ENCODE data around the gene MRM2.

The MRM2 gene

DNA sequence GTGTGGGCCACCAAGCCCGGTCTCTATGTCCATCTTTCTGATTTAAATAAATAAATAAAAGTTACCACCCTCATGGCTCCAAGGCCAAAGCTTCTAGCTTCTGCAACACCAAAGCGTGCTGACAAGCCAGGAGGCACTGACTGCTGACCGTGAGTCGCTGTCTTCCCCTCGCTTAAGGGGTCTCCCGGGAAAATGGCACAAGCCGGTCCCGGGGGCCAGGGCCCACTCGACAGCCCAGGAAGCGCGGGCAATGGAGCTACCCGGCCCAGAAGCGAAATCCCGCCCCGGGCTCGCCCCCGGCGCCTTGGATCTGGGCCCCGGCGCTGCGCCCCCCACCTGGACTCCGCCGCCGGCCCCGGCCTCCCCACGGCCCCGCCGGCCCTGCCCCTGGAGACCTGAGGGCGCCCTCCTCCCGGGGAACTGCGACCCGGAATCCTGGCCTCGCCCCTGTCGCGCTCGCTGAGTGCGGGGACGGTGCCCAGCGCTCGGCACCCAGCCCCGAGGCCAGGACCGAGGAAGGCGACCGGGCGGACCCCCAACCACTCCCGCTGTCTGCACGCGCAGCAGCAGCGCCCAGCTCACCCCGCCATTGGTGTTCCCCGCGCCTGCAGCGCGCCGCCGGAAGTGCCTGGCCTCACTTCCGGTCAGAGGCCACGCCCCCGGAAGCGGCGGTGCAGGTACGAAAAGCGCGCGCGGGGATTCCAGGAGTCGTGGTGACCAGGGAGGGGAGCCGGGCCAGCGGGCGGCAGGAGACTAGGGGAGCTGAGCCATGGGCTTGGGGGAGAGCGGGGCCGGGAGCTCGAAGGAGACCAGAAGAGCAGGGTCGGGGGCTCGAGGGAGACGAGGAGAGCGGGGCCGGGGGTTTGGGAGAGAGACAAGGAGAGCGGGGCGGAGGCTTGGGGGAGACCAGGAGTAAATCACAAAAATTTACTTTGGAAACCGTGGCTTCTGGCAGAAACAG lies at the start of gene MRM2, which contains the start of gene NUDT1 (continued):
- no peak for TF ChIP-seq GLI2 (tag by site-specific recombination; IDR thresholded peaks at IDR 0.05; ENCODE audit: borderline replicate concordance, low read depth)
- peak; percentile 74 for TF ChIP-seq YY1 (tag by site-specific recombination; IDR thresholded peaks at IDR 0.05)
- TF ChIP-seq RBAK (tag by site-specific recombination; IDR thresholded peaks at IDR 0.05): no peak
- TF ChIP-seq ZNF514 (tag by site-specific recombination; IDR thresholded peaks at IDR 0.05): no peak
- TF ChIP-seq KLF1 (tag by site-specific recombination; IDR thresholded peaks at IDR 0.05): no peak
- no peak for TF ChIP-seq ZNF548 (tag by site-specific recombination; IDR thresholded peaks at IDR 0.05)
- no peak for TF ChIP-seq ZNF701 (tag by site-specific recombination; IDR thresholded peaks at IDR 0.05)
- TF ChIP-seq PRDM1 (tag by site-specific recombination; IDR thresholded peaks at IDR 0.05): no peak
- TF ChIP-seq ZNF274 (IDR thresholded peaks at IDR 0.05; ENCODE audit: low read length): no peak
- TF ChIP-seq ZNF274 (tag by site-specific recombination; IDR thresholded peaks at IDR 0.05; ENCODE audit: borderline replicate concordance): no peak
- TF ChIP-seq, protein P1, sequence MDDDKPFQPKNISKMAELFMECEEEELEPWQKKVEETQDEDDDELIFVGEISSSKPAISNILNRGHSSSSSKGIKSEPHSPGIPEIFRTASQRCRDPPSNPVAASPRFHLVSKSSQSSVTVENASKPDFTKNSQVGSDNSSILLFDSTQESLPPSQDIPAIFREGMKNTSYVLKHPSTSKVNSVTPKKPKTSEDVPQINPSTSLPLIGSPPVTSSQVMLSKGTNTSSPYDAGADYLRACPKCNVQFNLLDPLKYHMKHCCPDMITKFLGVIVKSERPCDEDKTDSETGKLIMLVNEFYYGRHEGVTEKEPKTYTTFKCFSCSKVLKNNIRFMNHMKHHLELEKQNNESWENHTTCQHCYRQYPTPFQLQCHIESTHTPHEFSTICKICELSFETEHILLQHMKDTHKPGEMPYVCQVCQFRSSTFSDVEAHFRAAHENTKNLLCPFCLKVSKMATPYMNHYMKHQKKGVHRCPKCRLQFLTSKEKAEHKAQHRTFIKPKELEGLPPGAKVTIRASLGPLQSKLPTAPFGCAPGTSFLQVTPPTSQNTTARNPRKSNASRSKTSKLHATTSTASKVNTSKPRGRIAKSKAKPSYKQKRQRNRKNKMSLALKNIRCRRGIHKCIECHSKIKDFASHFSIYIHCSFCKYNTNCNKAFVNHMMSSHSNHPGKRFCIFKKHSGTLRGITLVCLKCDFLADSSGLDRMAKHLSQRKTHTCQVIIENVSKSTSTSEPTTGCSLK (tag by site-specific recombination; IDR thresholded peaks at IDR 0.05): no peak
- no peak for TF ChIP-seq ZNF677 (tag by site-specific recombination; IDR thresholded peaks at IDR 0.05)
- TF ChIP-seq ZNF664 (tag by site-specific recombination; IDR thresholded peaks at IDR 0.05): no peak
- TF ChIP-seq, protein P2, sequence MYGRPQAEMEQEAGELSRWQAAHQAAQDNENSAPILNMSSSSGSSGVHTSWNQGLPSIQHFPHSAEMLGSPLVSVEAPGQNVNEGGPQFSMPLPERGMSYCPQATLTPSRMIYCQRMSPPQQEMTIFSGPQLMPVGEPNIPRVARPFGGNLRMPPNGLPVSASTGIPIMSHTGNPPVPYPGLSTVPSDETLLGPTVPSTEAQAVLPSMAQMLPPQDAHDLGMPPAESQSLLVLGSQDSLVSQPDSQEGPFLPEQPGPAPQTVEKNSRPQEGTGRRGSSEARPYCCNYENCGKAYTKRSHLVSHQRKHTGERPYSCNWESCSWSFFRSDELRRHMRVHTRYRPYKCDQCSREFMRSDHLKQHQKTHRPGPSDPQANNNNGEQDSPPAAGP (tag by site-specific recombination; IDR thresholded peaks at IDR 0.05): peak; percentile 70; the same call in 1 of the 2 replicates
- TF ChIP-seq ZNF114 (tag by site-specific recombination; IDR thresholded peaks at IDR 0.05): no peak
- no peak for TF ChIP-seq ZNF433 (tag by site-specific recombination; IDR thresholded peaks at IDR 0.05; ENCODE audit: low read depth)
- no peak for TF ChIP-seq ZNF626 (tag by site-specific recombination; IDR thresholded peaks at IDR 0.05)
- no peak for TF ChIP-seq ZNF529 (tag by site-specific recombination; IDR thresholded peaks at IDR 0.05; ENCODE audit: insufficient replicate concordance)
- TF ChIP-seq ZNF654 (tag by site-specific recombination; IDR thresholded peaks at IDR 0.05; ENCODE audit: low read depth): no peak
- TF ChIP-seq ZNF830 (tag by site-specific recombination; IDR thresholded peaks at IDR 0.05; ENCODE audit: low read depth): no peak
- peak; percentile 25; the same call in 1 of the 2 replicates for TF ChIP-seq SP7 (tag by site-specific recombination; IDR thresholded peaks at IDR 0.05)
- no peak for TF ChIP-seq ZNF24 (tag by site-specific recombination; IDR thresholded peaks at IDR 0.05)
- TF ChIP-seq KLF7 (tag by site-specific recombination; IDR thresholded peaks at IDR 0.05; ENCODE audit: borderline replicate concordance): no peak
- no peak for TF ChIP-seq ZNF624 (tag by site-specific recombination; IDR thresholded peaks at IDR 0.05)
- peak; percentile 45 for TF ChIP-seq ZIC2 (tag by site-specific recombination; IDR thresholded peaks at IDR 0.05)
- TF ChIP-seq, protein P3, sequence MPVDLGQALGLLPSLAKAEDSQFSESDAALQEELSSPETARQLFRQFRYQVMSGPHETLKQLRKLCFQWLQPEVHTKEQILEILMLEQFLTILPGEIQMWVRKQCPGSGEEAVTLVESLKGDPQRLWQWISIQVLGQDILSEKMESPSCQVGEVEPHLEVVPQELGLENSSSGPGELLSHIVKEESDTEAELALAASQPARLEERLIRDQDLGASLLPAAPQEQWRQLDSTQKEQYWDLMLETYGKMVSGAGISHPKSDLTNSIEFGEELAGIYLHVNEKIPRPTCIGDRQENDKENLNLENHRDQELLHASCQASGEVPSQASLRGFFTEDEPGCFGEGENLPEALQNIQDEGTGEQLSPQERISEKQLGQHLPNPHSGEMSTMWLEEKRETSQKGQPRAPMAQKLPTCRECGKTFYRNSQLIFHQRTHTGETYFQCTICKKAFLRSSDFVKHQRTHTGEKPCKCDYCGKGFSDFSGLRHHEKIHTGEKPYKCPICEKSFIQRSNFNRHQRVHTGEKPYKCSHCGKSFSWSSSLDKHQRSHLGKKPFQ (tag by site-specific recombination; IDR thresholded peaks at IDR 0.05): no peak
- TF ChIP-seq ZNF670 (tag by site-specific recombination; IDR thresholded peaks at IDR 0.05; ENCODE audit: low read depth): no peak
- TF ChIP-seq ZNF791 (tag by site-specific recombination; IDR thresholded peaks at IDR 0.05): no peak
- peak; percentile 74 for TF ChIP-seq KLF10 (tag by site-specific recombination; IDR thresholded peaks at IDR 0.05)
- TF ChIP-seq ZNF777 (tag by site-specific recombination; IDR thresholded peaks at IDR 0.05; ENCODE audit: borderline replicate concordance): no peak
- TF ChIP-seq, protein P4, sequence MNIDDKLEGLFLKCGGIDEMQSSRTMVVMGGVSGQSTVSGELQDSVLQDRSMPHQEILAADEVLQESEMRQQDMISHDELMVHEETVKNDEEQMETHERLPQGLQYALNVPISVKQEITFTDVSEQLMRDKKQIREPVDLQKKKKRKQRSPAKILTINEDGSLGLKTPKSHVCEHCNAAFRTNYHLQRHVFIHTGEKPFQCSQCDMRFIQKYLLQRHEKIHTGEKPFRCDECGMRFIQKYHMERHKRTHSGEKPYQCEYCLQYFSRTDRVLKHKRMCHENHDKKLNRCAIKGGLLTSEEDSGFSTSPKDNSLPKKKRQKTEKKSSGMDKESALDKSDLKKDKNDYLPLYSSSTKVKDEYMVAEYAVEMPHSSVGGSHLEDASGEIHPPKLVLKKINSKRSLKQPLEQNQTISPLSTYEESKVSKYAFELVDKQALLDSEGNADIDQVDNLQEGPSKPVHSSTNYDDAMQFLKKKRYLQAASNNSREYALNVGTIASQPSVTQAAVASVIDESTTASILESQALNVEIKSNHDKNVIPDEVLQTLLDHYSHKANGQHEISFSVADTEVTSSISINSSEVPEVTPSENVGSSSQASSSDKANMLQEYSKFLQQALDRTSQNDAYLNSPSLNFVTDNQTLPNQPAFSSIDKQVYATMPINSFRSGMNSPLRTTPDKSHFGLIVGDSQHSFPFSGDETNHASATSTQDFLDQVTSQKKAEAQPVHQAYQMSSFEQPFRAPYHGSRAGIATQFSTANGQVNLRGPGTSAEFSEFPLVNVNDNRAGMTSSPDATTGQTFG (tag by site-specific recombination; IDR thresholded peaks at IDR 0.05; ENCODE audit: borderline replicate concordance): no peak
- peak; percentile 86 for TF ChIP-seq ZEB2 (tag by site-specific recombination; IDR thresholded peaks at IDR 0.05)
- TF ChIP-seq ZBTB21 (tag by site-specific recombination; IDR thresholded peaks at IDR 0.05): no peak
- no peak for TF ChIP-seq ZNF214 (tag by site-specific recombination; IDR thresholded peaks at IDR 0.05; ENCODE audit: borderline replicate concordance)
